Cerebellar nuclear complex (tissue), 1 donor: ENCODE data around the gene POLR3B.
"Not testable (repeated sequence)": the region's sequence is repeated elsewhere in the genome, so short reads cannot be mapped to it uniquely, and the experiment has no call there.

Experiments
- DNase-seq, 2 experiments: peaks; one replicate each; lab custom pipeline; 2025; lab: John Stamatoyannopoulos, UW

The POLR3B gene

GRCh38 chr12:106342397-106343213 is 14.9 kb upstream of the POLR3B start:
- no peak for DNase-seq

DNA sequence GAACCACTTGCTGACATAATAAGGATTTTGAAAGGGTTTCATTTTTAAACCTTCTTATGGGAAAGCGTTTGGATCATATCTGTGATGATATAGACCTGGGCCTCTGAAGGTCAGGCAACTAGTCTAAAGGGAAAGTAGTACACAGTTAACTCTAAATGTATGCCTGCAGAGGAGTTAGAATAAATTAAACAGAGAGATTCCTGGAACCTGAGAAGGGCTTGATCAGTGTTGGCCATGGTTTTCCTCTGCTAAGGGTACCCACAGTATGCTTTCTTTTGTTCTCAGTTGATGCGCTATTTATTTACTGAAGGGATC is 14.4 kb upstream of the POLR3B start:
- no peak for DNase-seq

DNA sequence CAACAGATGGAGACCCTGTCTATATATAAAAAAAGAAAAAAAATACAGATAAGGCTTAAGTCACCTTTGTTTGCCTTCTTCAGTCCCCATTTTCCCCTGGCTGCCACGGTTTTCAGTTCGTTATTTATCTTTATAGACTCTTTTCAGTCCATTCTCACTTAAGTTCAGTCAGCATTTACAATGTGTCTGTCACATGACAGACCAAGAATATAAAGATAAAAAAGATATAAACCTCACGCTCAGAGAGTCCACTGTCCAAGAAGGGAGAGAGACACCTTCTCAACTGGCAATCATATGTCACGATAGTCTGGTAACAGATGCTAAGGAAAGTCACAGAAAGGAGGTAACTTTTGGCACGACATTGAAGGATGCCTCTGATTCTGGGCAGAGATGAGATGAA is 13.4 kb upstream of the POLR3B start:
- no peak for DNase-seq

DNA sequence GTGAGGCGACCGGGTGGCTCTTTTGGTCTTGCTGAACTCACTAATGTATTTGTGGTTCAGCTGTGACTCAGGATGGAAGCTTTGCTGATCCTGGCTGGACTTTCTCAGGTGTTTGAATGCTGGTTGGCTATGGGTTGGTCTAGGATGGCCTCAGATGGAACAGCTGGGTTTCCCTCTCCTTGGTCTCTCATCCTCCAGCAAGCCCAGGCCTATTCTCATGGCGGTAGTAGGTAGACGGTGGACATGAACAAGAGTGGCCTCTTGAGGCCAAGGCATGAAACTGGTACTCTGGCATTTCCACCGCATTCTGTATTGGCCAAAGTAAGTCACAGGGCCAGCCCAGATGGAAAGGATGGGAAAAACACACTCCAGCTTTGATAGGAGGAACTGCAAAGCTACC is 11.8 kb upstream of the POLR3B start:
- DNase-seq: no peak

- DNase-seq: no peak
These were observed 9.1 kb upstream of the POLR3B start for GRCh38 chr12:106348411-106348810.

GRCh38 chr12:106353175-106353574 is 4.4 kb upstream of the POLR3B start:
- DNase-seq: no peak

DNA sequence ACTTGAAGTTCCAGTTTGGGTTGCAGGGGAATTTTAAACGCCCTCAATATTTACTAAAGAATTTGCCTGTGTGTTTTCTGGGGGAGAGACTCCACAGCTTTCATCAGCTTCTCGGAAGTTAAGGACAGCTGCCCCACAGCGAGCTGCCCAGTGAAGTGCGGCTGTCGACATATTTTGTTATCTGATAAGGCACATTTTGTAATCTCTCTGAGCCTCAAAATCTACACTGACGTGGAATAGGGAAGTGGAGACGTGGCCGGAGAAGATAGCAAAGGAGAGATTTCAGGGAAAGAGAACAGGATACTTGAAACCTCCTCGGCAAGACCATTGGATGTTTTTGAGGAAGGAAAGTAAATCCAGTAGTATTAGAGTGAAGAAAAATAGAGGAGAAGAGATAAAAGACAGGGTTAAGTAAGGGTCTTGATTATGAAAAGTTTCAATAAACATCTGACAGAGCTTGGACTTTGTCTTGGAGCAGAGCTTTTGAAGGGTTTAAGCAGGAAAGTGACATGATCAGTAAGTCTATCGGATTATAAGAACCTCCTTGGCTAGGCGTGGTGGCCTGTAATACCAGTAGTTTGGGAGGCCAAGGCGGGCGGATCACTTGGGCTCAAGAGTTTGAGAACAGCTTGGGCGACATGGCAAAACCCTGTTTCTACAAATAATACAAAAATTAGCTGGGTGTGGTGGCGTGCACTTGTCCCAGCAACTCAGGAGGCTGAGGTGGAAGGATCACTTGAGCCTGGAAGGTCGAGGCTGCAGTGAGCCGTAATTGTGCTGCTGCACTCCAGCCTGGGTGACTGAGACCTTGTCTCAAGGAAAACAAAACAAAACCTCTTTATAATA is 1.1 kb downstream of the POLR3B start:
- no peak for DNase-seq

DNA sequence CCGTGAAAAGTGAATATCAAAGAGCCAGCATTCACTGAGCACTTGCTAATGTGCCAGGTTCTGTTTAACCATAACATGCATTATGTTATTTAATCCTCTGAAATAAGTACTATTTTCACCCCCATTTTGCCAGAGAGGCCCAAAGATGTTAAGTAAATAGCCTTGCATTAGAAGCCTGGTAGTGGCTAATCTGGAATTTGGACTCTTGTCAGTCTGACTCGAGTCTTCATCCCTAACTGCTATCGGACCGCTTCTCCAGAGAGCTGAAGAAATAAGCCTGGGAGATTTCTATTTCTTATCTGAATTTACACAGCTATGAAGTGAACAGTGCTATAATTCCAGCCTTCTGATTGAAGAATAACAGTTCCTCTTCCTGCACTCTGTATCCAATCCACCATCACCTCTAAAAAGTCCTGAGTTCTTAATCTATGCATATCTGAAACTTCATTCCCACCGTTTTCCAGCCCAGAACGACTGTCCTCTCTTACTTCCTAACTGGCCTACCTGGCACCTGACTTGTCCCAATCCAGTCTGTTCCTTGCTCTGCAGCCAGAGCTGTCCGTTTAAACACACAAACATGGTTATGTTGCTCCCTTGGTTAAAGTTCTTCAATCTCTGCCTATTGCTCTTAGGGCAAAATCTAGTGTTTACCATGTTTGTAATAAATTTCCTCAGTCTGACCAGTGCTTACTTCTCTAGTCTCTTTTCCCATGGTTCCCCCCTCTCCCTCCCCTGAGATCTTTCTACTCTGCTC is 2.3 kb downstream of the POLR3B start:
- DNase-seq: no peak

DNA sequence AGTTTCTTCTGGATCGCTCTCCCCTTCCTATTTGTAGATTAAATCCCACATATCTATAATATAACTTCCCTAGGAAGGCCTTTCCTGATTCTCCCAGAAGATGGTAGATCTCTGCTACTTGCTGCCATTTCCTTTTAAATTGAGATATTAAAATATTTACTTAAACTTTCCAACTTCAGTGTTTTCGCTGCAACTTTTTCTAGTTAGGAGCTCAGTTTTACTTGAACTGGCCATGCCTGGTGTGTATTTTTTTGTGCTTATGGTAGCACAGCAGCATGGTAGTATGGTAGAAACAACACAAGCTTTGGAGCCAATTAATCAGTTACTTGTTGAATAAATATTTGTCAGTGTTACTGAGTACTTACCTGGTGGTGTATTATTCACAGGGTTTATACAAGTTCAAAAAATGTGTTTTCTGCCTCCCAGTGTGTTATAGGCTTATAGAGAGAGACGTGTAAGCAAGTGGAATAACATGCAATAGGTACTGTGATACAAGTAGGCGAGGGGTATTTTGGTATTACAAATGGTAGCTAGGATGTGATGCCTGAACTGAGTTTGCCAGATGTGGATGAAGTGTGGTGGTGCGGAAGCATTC is 2.9 kb downstream of the POLR3B start:
- no peak for DNase-seq

- DNase-seq: no peak
These were observed 5.4 kb downstream of the POLR3B start for GRCh38 chr12:106362971-106363370.

GRCh38 chr12:106364261-106364660 is 6.7 kb downstream of the POLR3B start:
- DNase-seq: no peak

- DNase-seq: no peak
These were observed 12.2 kb downstream of the POLR3B start for GRCh38 chr12:106369624-106370346.

- DNase-seq: no peak
These were observed 21.2 kb downstream of the POLR3B start for GRCh38 chr12:106378788-106379187.

- no peak for DNase-seq
These were observed 23.4 kb downstream of the POLR3B start for GRCh38 chr12:106380954-106381353.

- not testable (repeated sequence) for DNase-seq
These were observed 24.3 kb downstream of the POLR3B start for GRCh38 chr12:106381866-106382265.

GRCh38 chr12:106386813-106387535 is 29.4 kb downstream of the POLR3B start:
- no peak for DNase-seq

GRCh38 chr12:106387848-106388377 is 30.4 kb downstream of the POLR3B start:
- DNase-seq: no peak

DNA sequence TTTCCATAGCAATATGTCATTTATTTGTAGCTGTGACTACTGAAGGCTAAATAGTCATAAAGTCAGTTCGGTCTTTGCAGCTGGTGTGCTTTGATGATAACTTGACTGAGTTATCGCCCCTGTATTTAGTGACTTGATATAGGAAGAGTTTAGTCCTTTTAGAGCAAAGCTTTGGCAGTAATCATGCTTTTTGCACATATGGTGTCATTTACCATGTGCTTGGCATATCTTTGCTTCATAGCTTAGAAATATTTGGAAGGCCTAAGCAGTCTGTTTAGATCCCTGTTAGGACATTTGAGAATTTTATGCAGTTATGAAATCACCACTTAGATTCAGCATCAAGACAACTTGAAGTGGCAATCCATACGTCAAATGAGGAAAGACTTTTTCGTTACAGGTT is 31.6 kb downstream of the POLR3B start:
- DNase-seq: no peak

GRCh38 chr12:106392759-106393158 is 35.2 kb downstream of the POLR3B start:
- peak in 1 of 2 experiments; percentile 10 for DNase-seq

- no peak for DNase-seq
These were observed 52.3 kb downstream of the POLR3B start for GRCh38 chr12:106409878-106410277.

DNA sequence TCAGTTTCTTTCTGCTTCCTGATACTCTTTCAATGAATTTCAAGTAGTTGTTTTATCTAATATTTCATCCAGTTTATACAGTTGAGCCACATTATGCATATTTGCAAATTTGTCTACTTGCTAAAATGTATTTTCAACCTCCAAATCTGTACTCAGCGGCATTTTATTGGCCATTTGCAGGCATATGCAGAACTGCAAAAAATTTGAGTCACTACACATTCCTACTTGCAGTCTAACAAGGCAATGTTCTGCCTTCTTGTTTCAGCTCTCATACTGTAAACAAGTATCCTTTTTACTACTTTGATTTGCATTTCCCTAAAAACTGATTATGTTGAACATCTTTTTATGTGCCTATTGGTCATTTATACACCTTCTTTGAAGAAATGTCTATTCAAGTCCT is 55.0 kb downstream of the POLR3B start:
- DNase-seq: no peak
